Astrocyte of the spinal cord (primary cell): Measurements from ENCODE around the gene ZMYM2.
"Not testable (repeated sequence)": the region's sequence is repeated elsewhere in the genome, so short reads cannot be mapped to it uniquely, and the experiment has no call there.

ENCODE experiments used
- DNase-seq: peaks from one replicate; pipeline ENCODE4 v3.0.0; 2011; ENCODE audit warnings: low read depth, low spot score
- H3K4me3 ChIP-seq: 2 replicates; pipeline ENCODE4 v1.5.1; 2011; ENCODE audit warnings: low read depth, mild to moderate bottlenecking, low read length, moderate library complexity
- in situ Hi-C: cut with HindIII; loops from 2 replicates; pipeline ENCODE4 v1.10.0; 2017; ENCODE audit warnings: low sequenced_read_pairs
- TF ChIP-seq, protein P1 (sequence below): IDR thresholded peaks from 2 replicates; pipeline ENCODE4 v1.5.1; 2012; ENCODE audit warnings: low read depth, mild to moderate bottlenecking, low read length, inconsistent platforms

The ZMYM2 gene

DNA sequence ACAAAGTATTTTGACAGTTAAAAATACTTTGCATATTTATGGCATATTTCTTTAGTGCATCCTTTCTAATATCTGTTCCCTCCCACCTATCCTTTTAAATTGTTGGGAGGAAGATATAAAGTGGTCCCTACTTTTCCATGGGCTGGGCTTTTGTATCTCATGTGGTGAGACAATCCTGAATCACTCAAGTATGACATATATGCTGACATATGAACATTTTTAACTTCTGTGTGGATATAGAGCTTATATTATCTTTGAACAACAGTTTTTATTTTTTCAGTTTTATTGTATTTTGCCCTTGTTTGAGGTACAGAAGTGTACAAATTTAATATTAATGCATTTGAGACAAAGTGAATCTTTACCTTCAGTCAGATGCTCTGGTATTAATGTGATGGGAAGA, 3.4 kb downstream of the ZMYM2 start:
- DNase-seq, result no peak
- in situ Hi-C loops, result no loop called here
- TF ChIP-seq, protein P1, sequence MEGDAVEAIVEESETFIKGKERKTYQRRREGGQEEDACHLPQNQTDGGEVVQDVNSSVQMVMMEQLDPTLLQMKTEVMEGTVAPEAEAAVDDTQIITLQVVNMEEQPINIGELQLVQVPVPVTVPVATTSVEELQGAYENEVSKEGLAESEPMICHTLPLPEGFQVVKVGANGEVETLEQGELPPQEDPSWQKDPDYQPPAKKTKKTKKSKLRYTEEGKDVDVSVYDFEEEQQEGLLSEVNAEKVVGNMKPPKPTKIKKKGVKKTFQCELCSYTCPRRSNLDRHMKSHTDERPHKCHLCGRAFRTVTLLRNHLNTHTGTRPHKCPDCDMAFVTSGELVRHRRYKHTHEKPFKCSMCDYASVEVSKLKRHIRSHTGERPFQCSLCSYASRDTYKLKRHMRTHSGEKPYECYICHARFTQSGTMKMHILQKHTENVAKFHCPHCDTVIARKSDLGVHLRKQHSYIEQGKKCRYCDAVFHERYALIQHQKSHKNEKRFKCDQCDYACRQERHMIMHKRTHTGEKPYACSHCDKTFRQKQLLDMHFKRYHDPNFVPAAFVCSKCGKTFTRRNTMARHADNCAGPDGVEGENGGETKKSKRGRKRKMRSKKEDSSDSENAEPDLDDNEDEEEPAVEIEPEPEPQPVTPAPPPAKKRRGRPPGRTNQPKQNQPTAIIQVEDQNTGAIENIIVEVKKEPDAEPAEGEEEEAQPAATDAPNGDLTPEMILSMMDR, result no peak
- no peak overlapping the region for H3K4me3 ChIP-seq

DNA sequence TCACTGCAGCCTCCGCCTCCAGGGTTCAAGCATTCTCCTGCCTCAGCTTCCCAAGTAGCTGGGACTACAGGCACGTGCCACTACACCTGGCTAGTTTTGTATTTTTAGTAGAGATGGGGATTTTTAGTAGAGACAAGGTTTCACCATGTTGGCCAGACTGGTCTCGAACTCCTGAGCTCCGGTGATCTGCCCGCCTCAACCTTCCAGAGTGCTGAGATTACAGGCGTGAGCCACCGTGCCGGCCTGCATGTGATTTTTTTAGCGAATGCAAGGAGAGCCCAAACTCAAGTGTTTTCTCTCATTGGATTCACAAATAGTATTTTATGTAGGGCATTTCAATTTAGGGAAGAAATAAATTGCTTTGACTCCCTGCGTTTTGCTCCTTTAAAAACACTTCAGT, 4.4 kb downstream of the ZMYM2 start:
- TF ChIP-seq, protein P1, result no peak
- in situ Hi-C loops, result no loop called here
- no peak for DNase-seq
- no peak overlapping the region for H3K4me3 ChIP-seq

DNA sequence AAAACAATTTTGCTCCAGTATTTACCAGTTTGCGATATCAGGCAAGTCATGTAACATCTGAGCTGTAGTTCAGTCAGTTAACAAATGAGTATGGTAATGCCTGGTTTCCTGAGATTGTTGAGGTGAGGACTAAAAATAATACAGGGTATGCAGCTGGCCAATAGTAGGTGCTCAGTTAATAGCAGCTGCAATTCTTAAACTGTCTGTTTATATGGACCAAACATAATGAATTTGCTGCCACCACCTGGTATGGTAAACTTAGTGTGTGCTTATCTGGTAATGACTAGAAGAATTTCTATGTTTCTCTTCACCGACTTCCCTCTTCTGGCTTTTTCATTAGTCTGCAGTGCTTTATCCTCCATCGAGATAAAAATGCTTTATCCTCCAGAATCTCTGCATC, 9.1 kb downstream of the ZMYM2 start:
- H3K4me3 ChIP-seq, result no peak overlapping the region
- no peak for DNase-seq
- TF ChIP-seq, protein P1, result no peak
- in situ Hi-C loops, result no loop called here

DNA sequence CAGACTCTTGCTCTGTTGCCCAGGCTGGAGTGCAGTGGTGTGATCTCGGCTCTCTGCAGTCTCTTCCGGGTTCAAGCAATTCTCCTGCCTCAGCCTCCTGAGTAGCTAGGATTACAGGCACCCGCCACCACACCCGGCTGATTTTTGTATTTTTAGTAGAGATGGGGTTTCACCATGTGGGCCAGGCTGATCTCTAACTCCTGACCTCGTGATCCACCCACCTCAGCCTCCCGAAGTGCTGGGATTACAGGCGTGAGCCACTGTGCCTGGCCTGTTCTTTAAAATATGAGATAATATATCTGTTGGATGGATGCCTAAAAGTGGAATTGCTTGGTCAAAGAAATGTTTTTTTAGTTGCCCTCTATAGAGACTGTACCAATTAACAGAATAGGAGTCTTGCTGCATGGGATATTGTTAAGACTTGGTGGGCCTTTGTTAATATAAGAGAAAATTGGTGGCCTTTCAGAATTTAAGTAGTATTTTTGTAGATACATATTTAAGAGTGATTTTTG, 16.0 kb downstream of the ZMYM2 start:
- H3K4me3 ChIP-seq, in situ Hi-C loops, DNase-seq: not testable (repeated sequence)

DNA sequence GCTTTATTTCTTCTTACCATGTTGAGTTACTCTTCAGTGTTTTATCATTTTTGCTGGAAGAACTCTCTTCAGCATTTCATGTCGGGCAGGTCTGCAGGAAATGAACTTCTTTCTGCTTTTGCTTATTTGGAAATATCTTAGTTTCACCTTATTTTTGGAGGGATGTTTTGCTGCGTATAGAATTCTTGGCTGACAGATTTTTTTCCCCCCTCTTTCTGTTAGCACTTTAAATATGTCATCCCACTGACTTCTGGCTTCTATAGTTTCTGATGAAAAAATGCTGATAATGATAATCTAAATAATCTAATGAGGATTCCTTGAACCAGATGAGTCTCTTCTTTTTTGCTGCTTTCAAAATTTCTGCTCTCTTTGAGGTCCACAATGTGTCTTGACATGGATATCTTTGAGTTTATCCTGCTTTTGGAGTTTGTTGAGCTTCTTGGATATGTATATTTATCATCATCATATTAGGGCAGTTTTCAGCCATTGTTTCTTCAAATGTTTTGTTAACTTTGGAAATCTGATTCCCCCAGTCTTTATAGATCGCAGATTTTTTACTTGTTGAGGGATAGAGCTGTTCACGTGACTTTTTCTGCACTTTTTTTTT, 20.4 kb downstream of the ZMYM2 start:
- TF ChIP-seq, protein P1, result no peak
- DNase-seq, result no peak
- in situ Hi-C loops, result no loop called here
- no peak overlapping the region for H3K4me3 ChIP-seq

DNA sequence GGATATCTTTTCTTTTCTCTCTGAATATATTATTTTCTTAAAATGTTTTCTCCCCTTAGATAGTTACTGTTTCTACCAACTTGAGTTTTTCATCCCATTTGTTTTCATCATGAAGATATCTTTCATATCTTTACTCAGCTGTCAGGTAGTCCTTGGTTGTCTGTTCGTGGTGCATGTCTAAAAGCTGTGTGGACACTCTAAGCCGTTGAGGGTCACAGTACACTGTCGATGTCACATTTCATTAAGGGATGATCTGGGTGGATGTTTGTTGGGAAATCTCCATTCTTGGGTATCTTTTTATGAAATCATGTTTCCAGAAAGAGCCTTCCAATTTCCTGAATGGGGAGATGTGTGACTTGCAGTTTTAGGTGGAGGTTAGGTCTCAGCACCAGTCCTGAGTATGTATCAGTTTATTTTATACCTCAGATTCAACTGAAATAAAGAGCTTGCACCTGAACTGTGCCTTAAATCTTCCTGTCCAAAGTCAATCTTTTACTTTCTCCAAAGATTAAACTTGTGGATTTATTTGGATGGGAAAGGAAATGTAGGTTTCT, 23.2 kb downstream of the ZMYM2 start:
- no peak for DNase-seq
- TF ChIP-seq, protein P1, result no peak
- in situ Hi-C loops, result no loop called here
- H3K4me3 ChIP-seq, result no peak overlapping the region

DNA sequence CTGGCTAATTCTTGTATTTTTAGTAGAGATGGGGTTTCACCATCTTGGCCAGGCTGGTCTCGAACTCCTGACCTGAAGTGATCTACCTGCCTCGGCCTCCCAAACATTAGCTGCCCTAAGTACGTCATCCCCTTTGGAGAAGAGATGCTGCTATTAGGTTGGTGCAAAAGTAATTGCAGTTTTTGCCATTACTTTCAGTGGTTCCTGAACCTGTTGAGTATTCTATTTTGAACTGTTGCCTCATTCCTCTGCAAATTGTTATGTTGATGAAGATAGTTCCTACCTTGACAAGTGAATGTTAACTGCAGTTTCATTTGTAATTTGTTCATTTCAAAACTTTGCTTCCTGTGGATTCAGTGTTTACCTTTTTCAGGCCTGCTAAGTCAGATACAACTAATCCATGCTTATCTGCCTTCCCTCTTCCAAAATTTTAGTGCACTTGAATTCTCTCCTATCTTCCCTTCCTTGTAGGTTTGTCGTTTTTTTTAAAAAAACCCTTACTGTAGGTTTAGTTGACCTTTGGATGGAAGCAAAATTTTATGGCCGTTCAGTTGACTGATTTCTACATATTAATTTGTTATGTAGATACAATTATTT, 24.0 kb downstream of the ZMYM2 start:
- TF ChIP-seq, protein P1, result no peak
- no peak for DNase-seq
- H3K4me3 ChIP-seq, result no peak overlapping the region
- in situ Hi-C loops, result no loop called here
